IMR-90 (cell line): ENCODE results near the gene PPP1R9B. TPM values are rescaled to one million over a fixed set of nuclear protein-coding genes. Genes with fewer than 3 reads are reported as not detected.

Experiments used
- ATAC-seq: fragments of 200-7000 bp; cut with Tn5 transposase; 2 replicates; pipeline ENCODE4 v1.9.1; 2020; ENCODE audit warnings: low read depth, mild to moderate bottlenecking, moderate library complexity
- BruUV-seq: library from RNA; stranded (reverse); fragments of 400-500 nt; replicated peaks from 2 replicates; lab custom pipeline; 2021; lab: Mats Ljungman, UMichigan
- CTCF ChIA-PET: fragments of 300-600 bp; formaldehyde crosslinking; extraction: SDS; loops from one replicate; lab custom pipeline; 2021; ENCODE audit warnings: antibody characterized with exemption; lab: Yijun Ruan, JAX
- POLR2A ChIA-PET: fragments of 300-600 bp; sonication (Branson Sonifier 250); formaldehyde crosslinking; loops from one replicate; lab custom pipeline; 2022; ENCODE audit warnings: antibody characterized with exemption; ENCODE audit not compliant: unreplicated experiment; lab: Charles Lee
- DNase-seq: peaks from one replicate; pipeline ENCODE4 v3.0.0; 2013
- H2AFZ ChIP-seq: replicated peaks from 2 replicates; pipeline ENCODE3; 2013; ENCODE audit warnings: low read length, mild to moderate bottlenecking; ENCODE audit not compliant: poor library complexity
- H2AK5ac ChIP-seq: 2 replicates; pipeline ENCODE4 v1.6.1; 2013; ENCODE audit warnings: low read depth, low read length, inconsistent platforms
- H2AK9ac ChIP-seq: replicated peaks from 2 replicates; pipeline ENCODE3; 2013; ENCODE audit warnings: mild to moderate bottlenecking, low read depth, low read length, moderate library complexity; ENCODE audit not compliant: poor library complexity
- H2BK120ac ChIP-seq: 2 replicates; pipeline ENCODE4 v1.6.1; 2013; ENCODE audit warnings: low read depth, low read length, inconsistent platforms
- H2BK15ac ChIP-seq: 3 replicates; pipeline ENCODE4 v1.6.1; 2013; ENCODE audit warnings: low read depth, low read length, inconsistent platforms
- H2BK20ac ChIP-seq: 2 replicates; pipeline ENCODE4 v1.6.1; 2013; ENCODE audit warnings: low read depth, mild to moderate bottlenecking, inconsistent platforms, low read length, moderate library complexity
- H2BK5ac ChIP-seq: 2 replicates; pipeline ENCODE4 v1.6.1; 2013; ENCODE audit warnings: mild to moderate bottlenecking, low read depth, low read length, inconsistent platforms; ENCODE audit not compliant: poor library complexity, severe bottlenecking
- H3K14ac ChIP-seq: replicated peaks from 2 replicates; pipeline ENCODE4 v1.6.1; 2013; ENCODE audit warnings: low read depth, low read length, inconsistent platforms
- H3K18ac ChIP-seq: 2 replicates; pipeline ENCODE4 v1.6.1; 2013; ENCODE audit warnings: low read depth, low read length, control low read depth
- H3K23ac ChIP-seq: 2 replicates; pipeline ENCODE4 v1.6.1; 2013; ENCODE audit warnings: low read depth, low read length, inconsistent platforms
- H3K27ac ChIP-seq: 2 replicates; pipeline ENCODE4 v1.5.1; 2013; ENCODE audit warnings: mild to moderate bottlenecking, control low read depth, low read length; ENCODE audit not compliant: insufficient read depth
- H3K27me3 ChIP-seq: 2 replicates; pipeline ENCODE4 v1.6.1; 2013; ENCODE audit warnings: low read length; ENCODE audit not compliant: control insufficient read depth, insufficient read depth
- H3K36me3 ChIP-seq: 2 replicates; pipeline ENCODE4 v1.6.1; 2013; ENCODE audit warnings: low read length, mixed read lengths; ENCODE audit not compliant: control insufficient read depth, insufficient read depth
- H3K4ac ChIP-seq: 2 replicates; pipeline ENCODE4 v1.6.1; 2013; ENCODE audit warnings: low read depth, low read length, inconsistent platforms
- H3K4me1 ChIP-seq: 2 replicates; pipeline ENCODE4 v1.6.1; 2013; ENCODE audit warnings: low read length, mixed read lengths; ENCODE audit not compliant: control insufficient read depth, insufficient read depth
- H3K4me2 ChIP-seq: 2 replicates; pipeline ENCODE4 v1.6.1; 2013; ENCODE audit warnings: low read depth, mild to moderate bottlenecking, control low read depth, low read length, moderate library complexity
- H3K4me3 ChIP-seq: 2 replicates; pipeline ENCODE4 v1.5.1; 2013; ENCODE audit warnings: low read depth, mild to moderate bottlenecking, control low read depth, low read length, moderate library complexity; ENCODE audit not compliant: insufficient read depth
- H3K56ac ChIP-seq: 2 replicates; pipeline ENCODE4 v1.6.1; 2013; ENCODE audit warnings: low read length, inconsistent platforms; ENCODE audit not compliant: insufficient read depth; ENCODE audit errors: extremely low read depth
- H3K79me1 ChIP-seq, 2 experiments: 2 replicates each; pipeline ENCODE4 v1.6.1; 2013; ENCODE audit warnings: low read length in 2 of 2, inconsistent platforms in 1 of 2, low read depth in 1 of 2
- H3K9ac ChIP-seq: 2 replicates; pipeline ENCODE4 v1.6.1; 2013; ENCODE audit warnings: low read depth, low read length, control low read depth
- H3K9me1 ChIP-seq: 2 replicates; pipeline ENCODE4 v1.6.1; 2013; ENCODE audit warnings: low read length, inconsistent platforms; ENCODE audit not compliant: insufficient read depth
- H3K9me3 ChIP-seq: 2 replicates; pipeline ENCODE4 v1.6.1; 2013; ENCODE audit warnings: low read length; ENCODE audit not compliant: control insufficient read depth, insufficient read depth
- H4K20me1 ChIP-seq: 2 replicates; pipeline ENCODE4 v1.6.1; 2013; ENCODE audit warnings: low read length, inconsistent platforms; ENCODE audit not compliant: insufficient read depth
- H4K5ac ChIP-seq: 2 replicates; pipeline ENCODE4 v1.6.1; 2013; ENCODE audit warnings: mild to moderate bottlenecking, low read depth, low read length, control low read depth
- H4K8ac ChIP-seq, 2 experiments: 2 replicates each; pipeline ENCODE4 v1.6.1; 2013; ENCODE audit warnings: low read depth in 2 of 2, low read length in 2 of 2, control low read depth in 1 of 2, inconsistent platforms in 1 of 2
- H4K91ac ChIP-seq: 2 replicates; pipeline ENCODE4 v1.6.1; 2013; ENCODE audit warnings: low read depth, low read length, inconsistent platforms; ENCODE audit not compliant: insufficient read depth
- POLR2A ChIP-seq: IDR thresholded peaks from 2 replicates; pipeline ENCODE4 v1.6.1; 2012; ENCODE audit warnings: mild to moderate bottlenecking, low read depth, low read length
- USF2 ChIP-seq: fragments of 150-350 bp; IDR thresholded peaks from 2 replicates; pipeline ENCODE4 v1.6.1; 2017; ENCODE audit warnings: mild to moderate bottlenecking, antibody characterized with exemption, low read length, low read depth
- WGBS, 2 experiments: methylation state at CpG; one replicate each; pipeline versions ENCODE4 v1.1.5 to v1.1.7; 2013; ENCODE audit warnings: missing lambda C conversion rate in 2 of 2; ENCODE audit not compliant: insufficient read length in 1 of 2; ENCODE audit errors: extremely low coverage in 2 of 2; 5-methylcytosine and 5-hydroxymethylcytosine counted together
- dilution Hi-C: fragments of 300-500 bp; cut with HindIII; formaldehyde crosslinking; loops from one replicate; pipeline ENCODE4 v1.14.3; 2018; ENCODE audit warnings: low sequenced_read_pairs; ENCODE audit not compliant: unreplicated experiment
- in situ Hi-C: fragments of 300-500 bp; cut with MboI; formaldehyde crosslinking; loops from 3 replicates; pipeline ENCODE4 v1.14.3; 2019; ENCODE audit warnings: low sequenced_read_pairs, inconsistent platforms, mixed read lengths
- intact Hi-C: fragments of 100-400 bp; cut with micrococcal nuclease; formaldehyde crosslinking; loops from 2 replicates; pipeline ENCODE4 v1.10.0; 2022
- polyA plus RNA-seq, 3 experiments: library from polyadenylated mRNA; depleted of rRNA; stranded (reverse); fragments of >200 nt; gene quantifications; 2 replicates each; pipeline ENCODE4 v1.2.3, GENCODE V29; 2012; ENCODE audit warnings: low replicate concordance in 1 of 3
- total RNA-seq: library from RNA; depleted of rRNA; stranded (reverse); fragments of >200 nt; gene quantifications from 2 replicates; pipeline ENCODE4 v1.2.3, GENCODE V29; 2012

PPP1R9B gene
- total and polyA plus RNA-seq, 2 of the 4 experiments (the other 2 are of a cell fraction): 23.0 to 28.0 TPM

- ChIA-PET CTCF (interaction anchor here (1.0 to 1.1 kb wide), 2 partner anchors 10 to 124 kb away, joined by 3 read pairs; no protein-coding TSS in a partner anchor), POLR2A (no interaction called here)
- Histone ChIP-seq H4K5ac (no peak overlapping the region), H3K79me1 (peaks cover 12 to 30% of the 10 kb centered on the region in 2 experiments; a peak in 3 of 4 replicates), H3K27me3 (no peaks in the 10 kb centered on the region), H3K9me1 (peaks cover 15% of the 10 kb centered on the region), H3K9ac (no peak overlapping the region), H2BK20ac (no peak overlapping the region), H2AK5ac (peak overlapping the region; percentile 86; the same call in 1 of the 2 replicates), H2AK9ac (no peak overlapping the region), H4K8ac (no peak overlapping the region), H3K36me3 (peaks cover 6% of the 10 kb centered on the region), H3K56ac (no peak overlapping the region), H4K91ac (peak overlapping the region; percentile 40; the same call in 1 of the 2 replicates), H2AFZ (no peak overlapping the region), H2BK15ac (peak overlapping the region; percentile 36; the same call in 2 of the 3 replicates), H3K27ac (0 out of 2 replicates have a peak overlapping the region, but pooled peaks have one; percentile 9), H2BK120ac (peak overlapping the region; percentile 80; the same call in 1 of the 2 replicates), H3K4me1 (peaks cover 20% of the 10 kb centered on the region), H3K23ac (no peak overlapping the region), H3K4me2 (no peak overlapping the region), H3K18ac (no peak overlapping the region), H3K9me3 (no peaks in the 10 kb centered on the region), H4K20me1 (no peaks in the 10 kb centered on the region), H3K4ac (peak overlapping the region; percentile 15; the same call in 1 of the 2 replicates), H2BK5ac (no peak overlapping the region), H3K14ac (no peak overlapping the region), H3K4me3 (no peak overlapping the region)
- ATAC-seq: no peak
- in situ Hi-C loops (loop anchor here (10.0 kb wide), 1 partner anchor 113 kb away; no protein-coding TSS in a partner anchor), intact Hi-C loops (loop anchor here (2.0 kb wide), 1 partner anchor 119 kb away; no protein-coding TSS in a partner anchor), dilution Hi-C loops (no loop called here)
- TF ChIP-seq USF2 (no peak), POLR2A (0 out of 2 replicates have a peak, but pooled peaks have one; percentile 19)
- WGBS, 2 experiments: no CpG with 5 or more reads among the region's 11 CpGs
- no peak for DNase-seq
- BruUV-seq: no TSS peak
Measured at GRCh38 chr17:50172130-50172529, 21.7 kb upstream of the PPP1R9B start.
